Activated CD8-positive, alpha-beta T cell treated with anti-CD3 and anti-CD28 coated beads, Interleukin-2, amount 10 ng/mL, durations not matched to agents 7 days and 5 days (primary cell): ENCODE results near the gene CSTF1. TPM values are rescaled to one million over a fixed set of nuclear protein-coding genes. Genes with fewer than 3 reads are reported as not detected.

Experiments used
- ATAC-seq: fragments of 150-1000 bp; cut with Tn5 transposase; one replicate; pipeline ENCODE4 v1.10.0; 2021; ENCODE audit warnings: moderate library complexity
- CTCF ChIA-PET: fragments of 350-600 bp; sonication (Branson Sonifier 250); formaldehyde crosslinking; loops from one replicate; lab custom pipeline; 2021; ENCODE audit warnings: antibody characterized with exemption; lab: Charles Lee
- POLR2A ChIA-PET: fragments of 350-600 bp; sonication (Branson Sonifier 250); formaldehyde crosslinking; loops from one replicate; lab custom pipeline; 2021; ENCODE audit warnings: antibody characterized with exemption; lab: Charles Lee
- DNase-seq: peaks from one replicate; pipeline ENCODE4 v3.0.0-alpha.2; 2020
- H3K27ac Mint-ChIP-seq: one replicate; pipeline ENCODE4 v1.8.0; 2021; ENCODE audit warnings: mild to moderate bottlenecking, mixed read lengths
- H3K27me3 Mint-ChIP-seq: one replicate; pipeline ENCODE4 v1.8.0; 2021; ENCODE audit warnings: low read depth, mixed read lengths
- H3K36me3 Mint-ChIP-seq: one replicate; pipeline ENCODE4 v1.8.0; 2021; ENCODE audit warnings: low read depth, mixed read lengths
- H3K4me1 Mint-ChIP-seq: one replicate; pipeline ENCODE4 v1.8.0; 2021; ENCODE audit warnings: low read depth, mixed read lengths
- H3K4me3 Mint-ChIP-seq: one replicate; pipeline ENCODE4 v1.8.0; 2021; ENCODE audit warnings: mild to moderate bottlenecking, mixed read lengths
- H3K9me3 Mint-ChIP-seq: one replicate; pipeline ENCODE4 v1.8.0; 2022; ENCODE audit warnings: mixed read lengths; ENCODE audit not compliant: insufficient read depth
- total RNA-seq, 2 experiments: library from RNA; stranded (reverse); gene quantifications; one replicate each; pipeline ENCODE4 v1.2.3, GENCODE V29; 2021

Gene CSTF1
- total RNA-seq, 2 experiments from 2014 or later, result 60.5 to 66.3 TPM

DNA sequence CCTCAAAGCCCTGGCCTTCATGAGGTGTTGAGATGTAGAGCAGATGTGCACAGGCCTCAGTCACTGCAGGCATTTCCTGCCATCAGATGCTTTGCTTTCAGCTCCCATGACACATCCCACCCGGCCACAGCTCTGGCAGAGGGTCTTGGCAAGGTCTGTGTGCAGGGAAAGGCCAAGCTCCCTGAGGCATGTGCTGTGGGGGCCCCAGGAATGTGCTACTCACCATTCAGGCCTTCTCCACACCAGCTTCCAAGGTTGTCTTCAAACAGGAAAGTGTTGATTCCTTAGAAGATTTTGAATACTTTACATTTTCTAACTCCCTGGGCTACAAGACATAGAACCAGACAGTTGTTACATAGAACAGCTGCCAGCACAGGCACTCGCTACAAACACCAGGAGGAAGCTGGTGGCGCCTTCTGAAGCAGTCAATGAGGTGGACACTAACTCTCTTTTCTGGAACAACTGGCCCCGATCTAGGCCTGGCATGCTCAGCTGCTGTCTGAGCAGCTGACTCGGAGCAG, 47.4 kb downstream of the CSTF1 start:
- H3K4me3 Mint-ChIP-seq, result peak overlapping the region; percentile 42
- ATAC-seq (peak; percentile 42), DNase-seq (peak; percentile 43)
- CTCF ChIA-PET, result interaction anchor here (0.9 to 1.7 kb wide), 8 partner anchors 14 to 42 kb away, joined by 3 to 10 read pairs (median 4); partner anchors contain the start of gene CASS4
- H3K4me1 Mint-ChIP-seq, result peaks cover 62% of the 10 kb centered on the region
- peaks cover 51% of the 10 kb centered on the region for H3K36me3 Mint-ChIP-seq
- peak overlapping the region; percentile 88 for H3K27ac Mint-ChIP-seq
- no peaks in the 10 kb centered on the region for H3K27me3 Mint-ChIP-seq
- no peaks in the 10 kb centered on the region for H3K9me3 Mint-ChIP-seq
- POLR2A ChIA-PET, result interaction anchor here (1.0 to 1.8 kb wide), 5 partner anchors 9 to 48 kb away, joined by 3 to 10 read pairs (median 7); partner anchors contain the start of genes AURKA, CASS4 and CSTF1

DNA sequence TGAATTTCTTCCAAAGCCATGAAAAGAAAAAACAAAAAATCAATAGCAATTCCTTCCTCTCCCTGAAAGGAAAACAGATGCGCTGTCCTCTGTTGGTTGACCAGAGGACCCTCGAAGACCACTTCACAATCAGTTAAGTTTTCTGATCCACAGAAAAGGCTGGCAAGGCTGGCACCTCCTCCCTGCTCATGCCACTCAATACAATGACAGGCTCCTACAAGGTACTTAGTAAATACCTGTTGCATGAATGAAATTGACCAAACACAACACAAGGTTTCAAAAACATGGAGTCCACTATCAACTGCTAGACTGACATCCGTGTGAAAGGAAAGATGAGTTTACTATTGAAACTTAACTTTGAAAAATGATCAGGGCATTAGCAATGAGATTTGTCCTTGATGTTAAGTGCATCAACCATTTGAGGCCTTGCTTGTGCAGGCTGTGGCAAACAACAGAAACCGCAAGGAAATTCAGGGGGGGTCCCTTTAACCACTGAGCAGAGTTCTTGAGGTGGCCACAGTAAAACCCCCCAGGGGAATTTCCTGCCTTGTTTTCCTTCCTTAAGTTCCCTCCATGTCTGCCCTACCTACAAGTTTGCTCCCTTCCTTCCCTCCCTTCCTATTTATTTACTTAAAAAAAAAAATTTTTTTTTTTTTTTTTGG, 48.0 kb downstream of the CSTF1 start:
- Mint-ChIP-seq H3K27me3 (no peaks in the 10 kb centered on the region), H3K36me3 (peaks cover 53% of the 10 kb centered on the region), H3K9me3 (no peaks in the 10 kb centered on the region), H3K4me3 (peak overlapping the region; percentile 42), H3K27ac (peak overlapping the region; percentile 88), H3K4me1 (peaks cover 64% of the 10 kb centered on the region)
- DNase-seq (peak; percentile 84), ATAC-seq (peak; percentile 64)
- ChIA-PET CTCF (interaction anchor here (1.0 to 3.0 kb wide), 7 partner anchors 15 to 43 kb away, joined by 3 to 10 read pairs (median 5); partner anchors contain the start of gene CASS4), POLR2A (interaction anchor here (1.0 to 1.8 kb wide), 3 partner anchors 12 to 29 kb away, joined by 3 to 10 read pairs (median 7); partner anchors contain the start of gene CASS4)

DNA sequence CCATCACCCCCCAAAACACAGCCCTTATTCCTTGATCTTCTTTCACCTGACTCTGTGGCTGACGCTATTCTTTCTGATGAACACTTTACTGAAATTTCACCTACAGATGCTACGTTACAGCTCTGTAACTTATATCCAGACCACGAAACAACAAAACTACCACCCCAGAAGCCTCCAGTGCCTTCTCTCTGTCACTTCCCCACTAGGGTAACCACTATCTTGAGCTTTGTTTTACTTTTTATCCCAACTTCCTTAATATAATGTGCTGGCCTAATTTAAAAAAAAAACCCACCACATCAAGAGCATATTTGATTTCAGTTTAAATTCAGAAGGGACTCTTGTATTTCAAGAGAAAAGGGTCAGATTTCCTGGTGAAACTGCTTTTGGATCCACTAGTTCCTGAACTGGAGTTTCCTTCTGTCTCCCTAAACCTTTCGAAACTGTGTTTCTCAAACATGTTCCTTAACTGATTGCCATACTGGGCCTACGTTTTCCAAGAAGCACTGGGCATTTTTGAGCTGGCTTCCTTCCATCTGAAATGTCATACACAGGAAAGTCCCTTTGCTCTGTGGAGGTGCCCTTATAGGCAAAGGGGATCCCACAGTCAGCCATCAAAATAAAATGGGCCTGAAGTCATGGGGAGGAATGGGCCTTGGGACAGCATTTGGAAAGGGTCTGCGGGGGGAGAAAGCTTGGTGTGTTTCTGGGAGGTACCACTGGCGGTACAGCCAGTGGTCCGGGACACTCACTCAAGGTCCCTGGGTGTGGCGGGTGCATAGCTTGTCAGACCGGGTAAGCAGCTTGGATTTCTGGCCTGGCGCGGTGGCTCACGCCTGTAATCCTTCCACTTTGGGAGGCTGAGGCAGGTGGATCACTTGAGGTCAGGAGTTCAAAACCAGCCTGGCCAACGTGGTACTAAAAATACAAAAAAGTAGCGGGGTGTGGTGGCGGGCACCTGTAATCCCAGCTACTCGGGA, 50.2 kb downstream of the CSTF1 start:
- H3K9me3 Mint-ChIP-seq, result no peaks in the 10 kb centered on the region
- ATAC-seq (no peak), DNase-seq (no peak)
- peak overlapping the region; percentile 80 for H3K27ac Mint-ChIP-seq
- peaks cover 64% of the 10 kb centered on the region for H3K4me1 Mint-ChIP-seq
- peaks cover 57% of the 10 kb centered on the region for H3K36me3 Mint-ChIP-seq
- ChIA-PET CTCF (interaction anchor here (1.0 to 3.0 kb wide), 9 partner anchors 9 to 49 kb away, joined by 3 to 9 read pairs (median 5); no protein-coding TSS in a partner anchor), POLR2A (interaction anchor here (0.7 to 2.9 kb wide), 8 partner anchors 18 to 50 kb away, joined by 3 to 14 read pairs (median 4); partner anchors contain the start of genes AURKA, CASS4, CSTF1 and RTF2)
- no peaks in the 10 kb centered on the region for H3K27me3 Mint-ChIP-seq
- peak overlapping the region; percentile 20 for H3K4me3 Mint-ChIP-seq

DNA sequence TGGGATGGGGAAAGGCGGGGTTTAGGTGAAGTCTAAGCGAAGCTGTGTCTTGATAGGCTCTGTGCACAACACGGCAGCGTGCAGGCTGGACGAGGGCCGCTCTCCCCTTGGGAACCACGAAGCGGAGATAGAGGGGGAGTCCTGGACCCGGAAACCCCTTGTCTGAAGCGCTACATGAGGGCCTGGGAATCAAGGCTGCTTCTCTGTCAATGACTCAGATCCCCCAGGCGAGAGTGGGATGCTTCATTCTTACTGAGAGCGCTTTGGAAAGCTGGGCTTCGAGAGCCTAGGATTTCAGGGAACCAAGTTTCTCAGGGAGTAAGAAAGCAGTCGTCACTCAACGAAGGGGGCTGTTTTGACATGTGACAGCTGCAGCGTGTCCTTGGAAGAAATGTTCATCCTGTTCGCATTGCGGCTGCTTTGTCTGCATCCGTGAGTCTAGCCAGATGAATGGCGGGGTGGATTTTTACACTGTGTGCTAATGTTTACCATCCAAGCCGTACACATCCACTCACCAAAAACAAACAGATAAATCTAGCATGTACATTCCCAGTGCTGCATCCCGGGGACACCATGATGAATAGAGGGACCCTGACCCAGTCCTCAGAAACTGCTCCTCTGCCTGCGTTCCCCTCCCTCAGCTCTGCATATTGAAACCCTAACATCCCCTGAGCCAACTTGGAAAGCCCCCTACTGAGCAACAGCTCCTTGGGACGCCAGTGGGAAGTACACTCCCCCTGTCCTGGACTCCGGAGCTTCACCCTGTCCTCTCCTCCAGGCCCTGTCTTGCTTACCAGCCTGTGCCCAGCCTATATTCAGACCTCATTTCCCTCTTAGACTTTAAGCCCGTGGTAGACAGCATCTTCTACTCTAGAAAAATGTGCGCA, 51.5 kb downstream of the CSTF1 start:
- H3K9me3 Mint-ChIP-seq, result no peaks in the 10 kb centered on the region
- peak overlapping the region; percentile 22 for H3K27ac Mint-ChIP-seq
- H3K27me3 Mint-ChIP-seq, result no peaks in the 10 kb centered on the region
- H3K36me3 Mint-ChIP-seq, result peaks cover 55% of the 10 kb centered on the region
- ChIA-PET POLR2A (interaction anchor here (0.8 to 2.9 kb wide), 6 partner anchors 17 to 52 kb away, joined by 3 to 14 read pairs (median 4); partner anchors contain the start of genes AURKA, CASS4, CSTF1 and RTF2), CTCF (interaction anchor here (1.2 to 3.0 kb wide), 4 partner anchors 10 to 32 kb away, joined by 4 to 9 read pairs (median 8); partner anchors contain the start of gene CASS4)
- ATAC-seq (no peak), DNase-seq (no peak)
- H3K4me1 Mint-ChIP-seq, result peaks cover 54% of the 10 kb centered on the region
- no peak overlapping the region for H3K4me3 Mint-ChIP-seq

DNA sequence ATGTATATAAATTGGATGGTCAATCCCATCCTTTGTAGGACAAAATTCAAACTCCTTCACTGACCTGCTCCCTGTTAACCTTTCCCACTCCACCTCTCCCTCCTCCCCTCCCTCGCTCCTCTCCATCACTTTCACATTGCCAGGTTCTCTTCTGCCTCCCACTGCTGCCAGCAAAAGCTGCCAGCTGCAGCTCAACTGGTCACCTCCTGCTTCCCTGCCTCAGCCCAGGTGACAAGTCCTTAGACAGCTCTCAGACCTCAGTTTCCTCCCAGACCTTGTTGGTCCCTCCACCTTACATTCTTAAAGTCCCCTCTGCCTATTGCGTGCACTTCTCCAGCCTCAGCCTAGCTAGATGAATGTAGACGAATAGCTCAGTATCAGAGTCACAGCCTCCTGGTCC, 52.7 kb downstream of the CSTF1 start:
- DNase-seq, result no peak
- Mint-ChIP-seq H3K4me3 (no peak overlapping the region), H3K27me3 (no peaks in the 10 kb centered on the region), H3K9me3 (no peaks in the 10 kb centered on the region), H3K4me1 (peaks cover 44% of the 10 kb centered on the region), H3K27ac (no peak overlapping the region), H3K36me3 (peaks cover 54% of the 10 kb centered on the region)
- ChIA-PET CTCF (interaction anchor here (1.2 kb wide), 1 partner anchor 33 kb away, joined by 4 read pairs; the partner anchor contains the start of gene CASS4), POLR2A (interaction anchor here (0.8 kb wide), 1 partner anchor 32 kb away, joined by 3 read pairs; no protein-coding TSS in a partner anchor)
- no peak for ATAC-seq

DNA sequence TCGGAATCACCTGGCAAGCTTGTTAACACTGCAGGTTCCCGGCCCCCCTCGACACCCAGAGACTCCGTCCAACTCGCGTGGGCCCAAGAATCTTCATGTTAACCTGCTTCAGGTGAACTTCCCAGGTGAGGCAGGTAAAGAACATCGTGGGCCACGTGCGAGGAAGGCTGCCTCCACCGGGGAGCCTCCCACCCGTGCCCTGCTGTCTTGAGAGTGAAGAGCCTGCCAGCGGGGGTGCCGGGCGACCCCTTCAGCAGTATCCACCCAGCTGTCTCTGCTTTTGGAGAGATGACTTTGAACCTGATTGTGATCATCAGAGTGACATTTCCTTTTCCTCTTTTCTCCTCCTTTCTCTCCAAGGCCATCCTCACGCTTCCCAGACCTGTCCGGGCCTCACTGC, 53.1 kb downstream of the CSTF1 start:
- ChIA-PET POLR2A (no interaction called here), CTCF (no interaction called here)
- ATAC-seq, result no peak
- Mint-ChIP-seq H3K4me3 (no peak overlapping the region), H3K27ac (no peak overlapping the region), H3K4me1 (peaks cover 40% of the 10 kb centered on the region), H3K9me3 (no peaks in the 10 kb centered on the region), H3K36me3 (peaks cover 53% of the 10 kb centered on the region), H3K27me3 (no peaks in the 10 kb centered on the region)
- DNase-seq, result no peak

DNA sequence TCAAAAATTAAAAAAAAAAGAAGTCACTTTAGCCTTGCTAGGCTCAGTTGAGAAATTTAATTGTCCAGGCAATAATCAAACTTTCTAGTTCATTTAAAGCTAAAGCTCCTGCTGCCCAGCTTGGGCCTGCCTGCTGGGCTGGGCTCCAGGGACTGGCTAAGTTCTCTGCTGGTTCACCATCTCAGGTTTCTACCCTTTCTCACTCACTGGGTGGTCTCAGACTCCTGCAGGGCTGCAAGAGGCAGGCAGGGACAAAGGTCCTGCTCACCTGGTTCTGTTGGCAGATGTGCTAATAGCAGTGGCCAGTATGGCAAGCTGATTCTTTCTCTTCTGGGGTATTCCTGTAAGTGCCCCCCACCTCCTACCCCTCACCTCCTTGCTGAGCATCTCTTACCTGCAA, 54.8 kb downstream of the CSTF1 start:
- CTCF ChIA-PET, result interaction anchor here (1.6 kb wide), 1 partner anchor 12 kb away, joined by 3 read pairs; no protein-coding TSS in a partner anchor
- Mint-ChIP-seq H3K9me3 (no peaks in the 10 kb centered on the region), H3K27ac (no peak overlapping the region), H3K27me3 (no peaks in the 10 kb centered on the region), H3K4me1 (peaks cover 29% of the 10 kb centered on the region), H3K4me3 (no peak overlapping the region), H3K36me3 (peaks cover 59% of the 10 kb centered on the region)
- POLR2A ChIA-PET, result interaction anchor here (0.6 kb wide), 1 partner anchor 10 kb away, joined by 3 read pairs; no protein-coding TSS in a partner anchor
- ATAC-seq, result no peak
- DNase-seq, result no peak

DNA sequence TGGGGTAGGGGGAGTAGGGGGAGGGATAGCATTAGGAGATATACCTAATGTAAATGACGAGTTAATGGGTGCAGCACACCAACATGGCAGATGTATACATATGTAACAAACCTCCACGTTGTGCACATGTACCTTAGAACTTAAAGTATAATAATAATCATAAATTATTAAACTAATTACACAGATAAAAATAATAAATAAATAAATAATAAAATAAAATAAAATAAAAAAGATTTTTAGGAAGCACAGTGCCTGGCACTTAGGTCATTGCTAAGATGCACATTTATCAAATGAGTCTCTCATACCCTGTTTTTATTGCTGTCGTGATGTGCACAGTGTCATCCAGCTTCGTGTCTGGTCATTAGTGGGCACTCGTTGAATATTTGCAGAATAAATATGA, 57.0 kb downstream of the CSTF1 start:
- ATAC-seq, result no peak
- H3K4me3 Mint-ChIP-seq, result no peak overlapping the region

DNA sequence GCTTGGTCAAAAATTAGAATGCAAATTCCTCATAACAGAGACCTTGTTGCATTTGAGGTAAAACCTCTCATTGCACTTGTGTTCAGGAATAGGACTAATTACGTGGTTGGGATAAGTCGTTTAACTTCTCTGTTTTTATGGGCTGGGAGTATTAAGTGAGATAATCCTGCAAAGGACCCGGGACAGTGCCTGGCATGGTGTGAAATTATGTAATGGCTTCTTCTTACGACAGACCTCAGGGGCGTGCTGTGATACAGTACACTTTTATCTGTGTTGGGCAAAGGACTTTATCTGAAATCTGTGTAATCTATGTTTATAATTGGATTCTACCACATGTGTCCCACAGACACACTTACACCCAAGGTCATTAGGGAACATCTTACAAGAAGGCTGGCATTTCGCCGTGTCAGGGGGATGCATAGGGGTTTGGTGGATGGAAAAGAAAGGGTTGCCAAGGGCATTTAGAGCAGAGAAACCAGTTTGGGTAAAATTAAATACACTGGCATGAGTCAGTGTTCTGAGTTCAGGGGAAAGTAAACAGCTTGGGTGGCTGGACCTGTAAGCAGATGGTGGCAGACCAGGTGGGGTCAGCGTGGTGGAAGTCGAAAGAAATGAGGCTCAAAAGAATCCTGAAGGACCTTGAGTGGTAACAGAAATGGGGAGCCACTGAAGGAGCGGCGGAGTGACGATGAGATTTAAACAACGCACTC, 58.8 kb downstream of the CSTF1 start:
- Mint-ChIP-seq H3K4me1 (peaks cover 27% of the 10 kb centered on the region), H3K27me3 (no peaks in the 10 kb centered on the region), H3K4me3 (no peak overlapping the region), H3K36me3 (peaks cover 70% of the 10 kb centered on the region), H3K27ac (peak overlapping the region; percentile 22), H3K9me3 (no peaks in the 10 kb centered on the region)
- ATAC-seq (no peak), DNase-seq (no peak)
- POLR2A ChIA-PET, result no interaction called here
- CTCF ChIA-PET, result interaction anchor here (1.1 kb wide), 1 partner anchor 9 kb away, joined by 3 read pairs; no protein-coding TSS in a partner anchor

More for the DNA sequence above, 57.0 kb downstream of the CSTF1 start:
- Mint-ChIP-seq H3K36me3 (peaks cover 67% of the 10 kb centered on the region), H3K4me1 (peaks cover 24% of the 10 kb centered on the region), H3K27me3 (no peaks in the 10 kb centered on the region), H3K9me3 (no peaks in the 10 kb centered on the region), H3K27ac (no peak overlapping the region)
- DNase-seq, result no peak
- CTCF ChIA-PET, result no interaction called here
- POLR2A ChIA-PET, result no interaction called here

DNA sequence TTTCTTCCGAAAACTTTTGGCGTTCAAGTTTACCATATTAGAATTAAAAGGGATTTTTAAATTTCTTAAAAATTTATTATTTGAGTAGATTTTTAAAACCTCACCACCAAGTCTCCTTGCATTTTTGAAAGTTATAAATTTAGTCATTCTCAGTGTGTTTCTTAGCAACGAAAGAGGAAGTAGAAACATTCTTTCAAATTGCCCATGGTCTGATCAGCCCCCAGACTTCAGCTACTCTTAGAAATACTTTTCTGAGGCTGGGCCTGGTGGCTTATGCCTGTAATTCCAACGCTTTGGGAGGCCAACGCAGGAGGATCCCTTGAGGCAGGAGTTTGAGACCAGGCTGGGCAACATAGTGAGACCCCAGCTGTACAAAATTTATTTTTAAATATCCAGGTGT, 60.9 kb downstream of the CSTF1 start:
- Mint-ChIP-seq H3K4me1 (peaks cover 36% of the 10 kb centered on the region), H3K36me3 (peaks cover 67% of the 10 kb centered on the region), H3K4me3 (no peak overlapping the region), H3K27ac (no peak overlapping the region), H3K27me3 (no peaks in the 10 kb centered on the region), H3K9me3 (no peaks in the 10 kb centered on the region)
- POLR2A ChIA-PET, result interaction anchor here (1.2 kb wide), 1 partner anchor 42 kb away, joined by 3 read pairs; the partner anchor contains the start of gene CASS4
- ATAC-seq (no peak), DNase-seq (no peak)
- CTCF ChIA-PET, result interaction anchor here (1.8 to 2.2 kb wide), 2 partner anchors 11 kb away, joined by 7 to 9 read pairs; no protein-coding TSS in a partner anchor
